ENCODE measurements around the gene STRAP. TPM values are rescaled to one million over a fixed set of nuclear protein-coding genes. Genes with fewer than 3 reads are reported as not detected.

STRAP gene
- total RNA-seq (2021; fragmentation: NEBNext Ultra II Directional; extraction: Animal tissue kit (Norgen Biotek cat#: 25700)), result 100 to 1,000 TPM; 179 to 208 (median 193) TPM
- long read RNA-seq, transcript STRAP-202 (10 exons, 1,866 nt), result major isoform, 494 of 572 reads
- long read RNA-seq, transcript STRAP-206 (9 exons, 1,698 nt), result minor isoform, 37 of 572 reads
- long read RNA-seq, partial matches to known transcripts, result 27 of 572 reads
- long read RNA-seq, other reads (novel, unspliced or antisense), result 13 of 572 reads

GRCh38 chr12:15882118-15882971, at the start of gene STRAP:
STRAP (plus strand) TSS chr12:15882387; CDS start chr12:15882708, 321 bp downstream.
- peaks cover 53% of the 10 kb centered on the region for H3K4me1 Mint-ChIP-seq (ENCODE audit: low read depth)
- peaks cover 49% of the 10 kb centered on the region for H3K36me3 Mint-ChIP-seq (ENCODE audit: low read depth)
- no peaks in the 10 kb centered on the region for H3K9me3 Mint-ChIP-seq
- DNase-seq, result peak; percentile 95
- peaks cover 2% of the 10 kb centered on the region; the same call in 1 of the 2 replicates for H3K27me3 Mint-ChIP-seq (ENCODE audit: insufficient read depth)
- TF ChIP-seq CTCF (IDR thresholded peaks at IDR 0.05), result no peak
- peak within 1 kb of the TSS; percentile 98 for H3K27ac Mint-ChIP-seq
- peak within 1 kb of the TSS; percentile 97 for H3K4me3 Mint-ChIP-seq

GRCh38 chr12:15834575-15834974, 47.6 kb upstream of the STRAP start:
- H3K9me3 Mint-ChIP-seq, result no peaks in the 10 kb centered on the region
- DNase-seq, result no peak
- H3K36me3 Mint-ChIP-seq (ENCODE audit: low read depth), result peaks cover 5% of the 10 kb centered on the region; the same call in 1 of the 2 replicates
- no peak for TF ChIP-seq CTCF (IDR thresholded peaks at IDR 0.05)
- no peak overlapping the region for H3K4me3 Mint-ChIP-seq
- H3K27me3 Mint-ChIP-seq (ENCODE audit: insufficient read depth), result no peaks in the 10 kb centered on the region
- no peak overlapping the region for H3K27ac Mint-ChIP-seq
- peaks cover 45% of the 10 kb centered on the region for H3K4me1 Mint-ChIP-seq (ENCODE audit: low read depth)

GRCh38 chr12:15837141-15837790, 44.9 kb upstream of the STRAP start:
- H3K4me1 Mint-ChIP-seq (ENCODE audit: low read depth), result peaks cover 26% of the 10 kb centered on the region
- DNase-seq, result peak; percentile 43
- TF ChIP-seq CTCF (IDR thresholded peaks at IDR 0.05), result no peak
- H3K4me3 Mint-ChIP-seq, result peak overlapping the region; percentile 42
- peak overlapping the region; percentile 58; the same call in 1 of the 2 replicates for H3K27ac Mint-ChIP-seq
- H3K27me3 Mint-ChIP-seq (ENCODE audit: insufficient read depth), result no peaks in the 10 kb centered on the region
- no peaks in the 10 kb centered on the region for H3K9me3 Mint-ChIP-seq
- H3K36me3 Mint-ChIP-seq (ENCODE audit: low read depth), result peaks cover 5% of the 10 kb centered on the region; the same call in 1 of the 2 replicates

- TF ChIP-seq CTCF (IDR thresholded peaks at IDR 0.05), result no peak
- peaks cover 5% of the 10 kb centered on the region; the same call in 1 of the 2 replicates for H3K36me3 Mint-ChIP-seq (ENCODE audit: low read depth)
- H3K4me3 Mint-ChIP-seq, result no peak overlapping the region
- H3K4me1 Mint-ChIP-seq (ENCODE audit: low read depth), result peaks cover 36% of the 10 kb centered on the region
- H3K9me3 Mint-ChIP-seq, result no peaks in the 10 kb centered on the region
- H3K27me3 Mint-ChIP-seq (ENCODE audit: insufficient read depth), result no peaks in the 10 kb centered on the region
- no peak for DNase-seq
- no peak overlapping the region for H3K27ac Mint-ChIP-seq
Observed at GRCh38 chr12:15839041-15839440, 43.1 kb upstream of the STRAP start.

GRCh38 chr12:15839682-15840081, 42.5 kb upstream of the STRAP start:
- Mint-ChIP-seq H3K4me1 (ENCODE audit: low read depth) (peaks cover 36% of the 10 kb centered on the region), H3K27ac (no peak overlapping the region), H3K36me3 (ENCODE audit: low read depth) (peaks cover 5% of the 10 kb centered on the region; the same call in 1 of the 2 replicates), H3K4me3 (no peak overlapping the region), H3K9me3 (no peaks in the 10 kb centered on the region), H3K27me3 (ENCODE audit: insufficient read depth) (no peaks in the 10 kb centered on the region)
- no peak for TF ChIP-seq CTCF (IDR thresholded peaks at IDR 0.05)
- no peak for DNase-seq
